HG03108 (cell line): Measurements from ENCODE around the gene MYOF.
"Not testable (repeated sequence)": the region's sequence is repeated elsewhere in the genome, so short reads cannot be mapped to it uniquely, and the experiment has no call there.

Experiments used
- ATAC-seq: cut with Tn5 transposase; IDR thresholded peaks from one replicate; pipeline ENCODE4 v1.9.1; 2021; ENCODE audit warnings: moderate library complexity; ENCODE audit not compliant: unreplicated experiment

The MYOF gene

DNA sequence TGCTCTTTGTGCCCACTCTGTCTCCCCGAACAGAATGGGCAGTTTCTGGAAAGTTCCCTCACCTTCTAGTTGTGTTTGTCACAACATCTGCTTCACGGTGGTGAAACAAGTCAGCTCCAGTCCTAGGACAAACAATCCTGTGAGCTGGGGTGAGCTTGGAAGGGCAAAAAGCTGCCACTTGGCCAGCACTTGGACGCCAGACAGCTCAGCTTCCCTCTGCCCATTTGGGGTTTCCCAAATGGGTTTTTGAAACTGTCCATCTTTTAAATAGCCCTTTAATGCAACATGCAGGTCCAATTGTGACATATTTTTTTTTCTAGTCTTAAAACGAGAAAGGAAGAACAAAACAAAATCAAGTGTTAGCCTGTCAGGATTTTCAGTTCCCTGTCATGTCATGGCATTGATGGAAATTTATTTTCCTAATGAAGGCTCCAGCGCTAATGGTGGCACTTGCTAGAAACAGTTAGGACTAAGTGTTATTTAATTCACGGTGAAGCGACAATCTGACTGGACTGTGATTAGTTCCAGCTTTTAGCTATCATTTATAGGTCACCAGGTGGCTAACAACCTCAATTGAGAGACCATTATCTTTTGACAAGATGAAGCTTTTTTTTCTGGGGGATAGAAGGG, 181.7 kb downstream of the MYOF start:
- ATAC-seq = no peak

GRCh38 chr10:93299606-93300287, 182.4 kb downstream of the MYOF start:
- ATAC-seq = no peak

GRCh38 chr10:93299195-93299594, 182.9 kb downstream of the MYOF start:
- no peak for ATAC-seq

GRCh38 chr10:93296151-93296550, 186.0 kb downstream of the MYOF start:
- no peak for ATAC-seq

GRCh38 chr10:93293999-93294398, 188.1 kb downstream of the MYOF start:
- ATAC-seq = no peak

GRCh38 chr10:93290661-93291354, 191.3 kb downstream of the MYOF start:
- ATAC-seq = no peak

DNA sequence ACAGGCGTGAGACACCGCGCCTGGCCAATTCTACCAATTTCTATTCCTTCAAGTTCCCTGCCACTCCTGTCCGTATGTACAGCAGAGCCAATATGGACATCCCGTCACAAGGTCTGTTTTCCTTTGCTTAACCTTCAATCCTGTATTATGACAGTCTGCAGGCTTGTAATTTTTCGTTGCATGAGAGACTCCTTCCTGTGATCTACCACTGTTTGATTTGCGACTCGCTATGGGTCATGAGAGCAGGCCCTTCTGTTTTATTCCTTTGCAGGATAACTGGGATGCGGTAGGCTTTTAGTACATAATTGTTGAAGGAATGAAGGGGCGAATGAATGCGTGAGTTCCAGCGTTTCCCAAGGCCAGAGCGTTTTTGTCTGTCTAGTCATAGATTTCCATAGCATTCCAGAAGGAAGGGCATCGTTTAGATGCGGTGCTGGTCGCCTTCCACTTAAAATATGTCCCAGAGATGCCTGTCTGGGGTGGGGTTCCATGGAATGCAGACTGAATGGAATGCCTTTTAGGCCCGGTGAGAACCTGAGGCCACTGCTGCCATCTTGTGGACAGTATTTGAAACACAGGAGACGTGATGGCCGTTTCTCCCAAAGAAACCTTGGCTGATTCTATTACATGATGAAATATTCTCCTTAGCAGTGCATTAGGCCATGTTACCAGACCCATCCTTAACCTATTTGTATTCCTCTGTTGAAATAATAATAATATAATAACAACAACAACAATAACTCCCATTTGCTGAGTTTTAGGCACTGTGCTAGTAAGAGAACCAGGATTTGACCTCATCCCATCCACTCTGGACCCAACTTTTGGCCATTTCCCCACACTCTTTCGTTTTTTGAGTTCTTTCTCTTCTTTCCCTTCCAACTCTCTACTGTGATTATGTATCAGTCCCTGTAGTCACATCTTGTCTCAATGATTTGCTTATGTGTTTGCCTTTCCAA, 193.2 kb downstream of the MYOF start:
- ATAC-seq = no peak

DNA sequence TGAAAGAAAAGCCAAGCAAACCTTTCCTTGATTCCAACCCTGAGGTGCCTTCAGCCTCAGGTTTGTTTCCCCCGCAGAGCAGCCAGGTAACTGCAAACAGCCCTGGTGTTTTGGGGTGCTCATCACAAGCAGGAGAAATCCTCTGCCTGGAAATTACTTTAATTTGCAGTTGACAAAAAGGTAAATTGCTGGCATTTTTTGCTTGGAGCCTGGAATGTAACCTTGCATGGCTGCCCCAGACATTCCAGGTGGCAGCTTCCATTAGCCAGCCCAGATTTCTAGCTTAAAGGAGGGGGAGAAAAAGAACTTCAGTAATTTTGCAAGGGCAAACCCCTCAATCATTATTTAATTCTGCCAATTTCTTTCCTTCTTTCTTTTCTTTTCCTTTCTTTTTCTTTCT, 194.4 kb downstream of the MYOF start:
- no peak for ATAC-seq

- ATAC-seq = not testable (repeated sequence)
Observed at GRCh38 chr10:93284246-93284645, 197.9 kb downstream of the MYOF start.

GRCh38 chr10:93281367-93281720, 200.8 kb downstream of the MYOF start:
- no peak for ATAC-seq

DNA sequence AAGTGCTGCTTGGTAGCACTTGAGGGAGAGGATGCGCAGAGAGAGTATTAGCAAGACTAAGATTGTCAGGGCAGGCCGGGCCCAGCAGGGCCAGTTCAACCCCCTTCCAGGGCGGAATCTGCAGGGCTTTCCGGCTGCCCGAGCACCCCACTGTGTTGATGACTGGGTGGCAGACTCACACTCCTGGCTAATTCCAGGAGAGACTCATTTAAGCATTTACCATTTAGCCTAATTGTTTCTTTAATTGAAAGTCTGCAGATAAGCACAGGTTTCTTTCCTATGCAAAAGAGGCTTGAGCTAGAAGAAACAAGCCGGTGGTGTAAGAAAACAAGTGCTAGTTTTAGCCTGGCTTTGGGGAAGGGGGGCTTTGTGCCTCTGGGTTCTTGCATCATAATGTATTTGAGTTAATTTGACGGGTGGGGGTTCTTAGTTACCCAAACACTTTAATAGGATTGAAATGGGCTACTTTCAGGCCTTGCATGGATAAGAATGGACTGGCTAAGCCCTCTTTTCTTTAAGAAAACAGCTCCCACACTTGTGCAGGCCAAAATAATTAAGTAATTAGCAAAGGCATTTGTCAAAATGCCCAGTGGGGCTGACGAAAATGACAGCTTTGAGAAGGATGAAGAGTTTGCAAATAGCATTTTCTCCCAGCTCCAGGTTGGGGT, 201.3 kb downstream of the MYOF start:
- ATAC-seq = no peak

GRCh38 chr10:93280121-93280698, 201.9 kb downstream of the MYOF start:
- no peak for ATAC-seq

GRCh38 chr10:93277360-93277759, 204.8 kb downstream of the MYOF start:
- ATAC-seq = no peak

GRCh38 chr10:93274419-93274818, 207.7 kb downstream of the MYOF start:
- ATAC-seq = no peak

- no peak for ATAC-seq
Observed at GRCh38 chr10:93272884-93273675, 209.1 kb downstream of the MYOF start.

DNA sequence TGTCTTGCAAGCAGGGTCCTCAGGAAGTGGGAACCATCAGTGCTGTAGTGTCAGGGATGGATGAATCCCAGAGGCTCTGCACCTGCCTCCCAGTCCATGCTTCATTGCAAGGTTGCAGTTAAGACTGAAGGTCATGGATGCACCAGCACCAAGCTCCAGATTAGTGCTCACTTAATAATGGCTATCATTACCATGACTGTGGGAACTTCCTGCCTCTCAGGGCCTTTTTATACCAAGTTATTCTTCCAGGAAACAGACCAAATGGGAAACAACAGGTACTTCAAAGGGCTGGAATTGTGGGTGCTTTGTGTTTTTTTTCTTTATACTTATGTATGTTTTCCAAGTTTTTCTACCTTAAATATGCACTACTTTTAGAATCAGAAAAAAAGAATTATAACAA, 210.8 kb downstream of the MYOF start:
- ATAC-seq = no peak

DNA sequence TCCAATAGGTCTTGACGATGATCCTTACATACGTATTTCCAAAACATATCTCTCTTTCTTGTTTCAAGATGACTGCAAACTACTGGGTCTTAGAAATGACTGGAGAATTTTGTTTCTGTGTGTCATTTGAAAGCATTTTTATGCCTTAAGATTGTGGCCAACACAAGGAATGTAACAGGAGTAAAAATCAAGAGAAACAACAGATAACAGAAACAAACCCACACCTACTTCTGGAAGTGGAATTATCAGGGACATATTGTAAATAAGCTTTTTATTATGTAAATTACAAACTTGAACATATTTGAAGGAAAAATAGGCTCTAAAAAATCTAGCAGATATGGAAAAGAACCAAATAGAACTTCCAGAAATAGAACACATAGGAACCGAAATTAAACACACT, 212.9 kb downstream of the MYOF start:
- no peak for ATAC-seq

- ATAC-seq = no peak
Observed at GRCh38 chr10:93268021-93268420, 214.1 kb downstream of the MYOF start.

DNA sequence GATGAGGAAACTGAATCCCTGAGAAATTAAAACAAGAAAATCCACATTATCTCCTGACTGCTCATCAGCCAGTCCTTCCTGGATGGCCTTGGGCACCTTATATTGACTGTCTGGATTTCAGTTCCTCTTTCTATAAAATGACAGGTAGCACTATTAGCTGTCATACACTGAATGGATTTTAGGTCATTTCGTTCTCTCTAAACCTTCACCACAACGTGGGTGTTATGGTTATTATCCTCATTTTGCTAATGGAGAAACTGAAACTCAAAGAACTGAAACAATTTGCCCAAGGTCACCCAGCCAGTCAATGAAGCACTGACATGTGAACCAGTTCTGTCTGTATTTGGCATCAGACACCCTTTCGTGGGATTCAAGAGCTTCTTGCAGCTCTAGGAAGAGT, 214.6 kb downstream of the MYOF start:
- peak; percentile 96 for ATAC-seq

GRCh38 chr10:93266858-93267257, 215.3 kb downstream of the MYOF start:
- ATAC-seq = no peak
